Measurements from ENCODE around the gene NPBWR2.
A peak's percentile ranks its signal among the peaks of the same experiment; 100 is the strongest.

The NPBWR2 gene

DNA sequence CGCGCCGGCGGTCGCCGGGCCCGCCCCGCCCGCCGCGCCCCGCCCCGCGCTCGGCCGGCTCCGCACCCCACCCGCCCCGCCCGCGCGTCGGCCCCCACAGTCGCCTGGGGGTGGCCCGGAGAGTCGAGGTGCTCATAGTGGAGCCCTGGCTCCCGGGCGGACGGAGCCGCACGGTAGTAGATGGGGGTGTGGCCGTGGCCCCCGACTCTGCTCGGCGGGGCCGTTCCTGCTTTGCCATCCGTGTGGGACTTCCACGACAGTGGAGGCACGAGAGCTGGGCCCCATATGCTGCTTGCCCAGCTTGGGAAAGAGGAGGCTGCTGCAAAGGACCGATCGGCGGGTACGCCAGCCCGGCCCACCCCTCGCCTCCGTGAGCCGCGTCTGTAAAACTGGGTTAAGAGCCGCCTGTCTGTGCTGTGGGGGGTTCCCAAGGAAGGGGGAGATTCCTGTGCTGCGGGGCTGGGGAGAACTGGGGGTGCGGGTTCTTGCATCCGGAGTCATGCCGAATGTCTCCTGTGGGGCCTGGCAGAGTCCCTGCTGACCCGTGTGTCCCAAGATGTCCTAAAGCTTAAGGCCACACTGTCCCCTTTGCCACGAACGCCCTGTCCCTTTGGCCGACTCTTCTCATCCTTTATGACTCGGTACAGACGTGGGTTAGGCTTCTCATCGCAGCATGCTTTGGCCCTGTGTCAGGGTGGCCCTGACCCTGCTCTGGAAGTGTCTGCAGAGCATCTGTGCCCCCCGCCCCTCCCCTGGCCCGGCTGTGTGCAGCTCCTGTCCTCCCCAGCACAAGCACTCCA lies 27.2 kb downstream of the NPBWR2 start, which contains the start of gene OPRL1:
Gene OPRL1 (plus strand): TSS at position 70 of the 800 bp plus-strand sequence. CDS start 12,639 bp downstream, outside the sequence.
- TF ChIP-seq, protein P1, sequence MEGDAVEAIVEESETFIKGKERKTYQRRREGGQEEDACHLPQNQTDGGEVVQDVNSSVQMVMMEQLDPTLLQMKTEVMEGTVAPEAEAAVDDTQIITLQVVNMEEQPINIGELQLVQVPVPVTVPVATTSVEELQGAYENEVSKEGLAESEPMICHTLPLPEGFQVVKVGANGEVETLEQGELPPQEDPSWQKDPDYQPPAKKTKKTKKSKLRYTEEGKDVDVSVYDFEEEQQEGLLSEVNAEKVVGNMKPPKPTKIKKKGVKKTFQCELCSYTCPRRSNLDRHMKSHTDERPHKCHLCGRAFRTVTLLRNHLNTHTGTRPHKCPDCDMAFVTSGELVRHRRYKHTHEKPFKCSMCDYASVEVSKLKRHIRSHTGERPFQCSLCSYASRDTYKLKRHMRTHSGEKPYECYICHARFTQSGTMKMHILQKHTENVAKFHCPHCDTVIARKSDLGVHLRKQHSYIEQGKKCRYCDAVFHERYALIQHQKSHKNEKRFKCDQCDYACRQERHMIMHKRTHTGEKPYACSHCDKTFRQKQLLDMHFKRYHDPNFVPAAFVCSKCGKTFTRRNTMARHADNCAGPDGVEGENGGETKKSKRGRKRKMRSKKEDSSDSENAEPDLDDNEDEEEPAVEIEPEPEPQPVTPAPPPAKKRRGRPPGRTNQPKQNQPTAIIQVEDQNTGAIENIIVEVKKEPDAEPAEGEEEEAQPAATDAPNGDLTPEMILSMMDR (conservative IDR thresholded peaks at IDR 0.05; ENCODE audit: low read depth, low read length), result no peak
- peak within 1 kb of the TSS; percentile 98 for H3K4me2 ChIP-seq
- H2AFZ ChIP-seq (ENCODE audit: low read depth), result peak within 1 kb of the TSS; percentile 87
- H3K4me3 ChIP-seq (IDR thresholded peaks at IDR 0.05; ENCODE audit: insufficient read depth, low read depth, low read length), result no peak within 1 kb of the TSS
- H3K4me1 ChIP-seq (ENCODE audit: low read depth, poor library complexity, severe bottlenecking), result peaks cover 20% of the 10 kb centered on the region
- peak within 1 kb of the TSS; percentile 74 for H3K9ac ChIP-seq
- H3K36me3 ChIP-seq (ENCODE audit: insufficient read depth), result no peaks in the 10 kb centered on the region
- H4K20me1 ChIP-seq (ENCODE audit: insufficient read depth), result no peaks in the 10 kb centered on the region
- H3K79me2 ChIP-seq (ENCODE audit: insufficient read depth, low read depth), result no peaks in the 10 kb centered on the region
- H3K27ac ChIP-seq, result no peak within 1 kb of the TSS
- peaks cover 56% of the 10 kb centered on the region for H3K27me3 ChIP-seq (ENCODE audit: insufficient read depth, low read depth)

DNA sequence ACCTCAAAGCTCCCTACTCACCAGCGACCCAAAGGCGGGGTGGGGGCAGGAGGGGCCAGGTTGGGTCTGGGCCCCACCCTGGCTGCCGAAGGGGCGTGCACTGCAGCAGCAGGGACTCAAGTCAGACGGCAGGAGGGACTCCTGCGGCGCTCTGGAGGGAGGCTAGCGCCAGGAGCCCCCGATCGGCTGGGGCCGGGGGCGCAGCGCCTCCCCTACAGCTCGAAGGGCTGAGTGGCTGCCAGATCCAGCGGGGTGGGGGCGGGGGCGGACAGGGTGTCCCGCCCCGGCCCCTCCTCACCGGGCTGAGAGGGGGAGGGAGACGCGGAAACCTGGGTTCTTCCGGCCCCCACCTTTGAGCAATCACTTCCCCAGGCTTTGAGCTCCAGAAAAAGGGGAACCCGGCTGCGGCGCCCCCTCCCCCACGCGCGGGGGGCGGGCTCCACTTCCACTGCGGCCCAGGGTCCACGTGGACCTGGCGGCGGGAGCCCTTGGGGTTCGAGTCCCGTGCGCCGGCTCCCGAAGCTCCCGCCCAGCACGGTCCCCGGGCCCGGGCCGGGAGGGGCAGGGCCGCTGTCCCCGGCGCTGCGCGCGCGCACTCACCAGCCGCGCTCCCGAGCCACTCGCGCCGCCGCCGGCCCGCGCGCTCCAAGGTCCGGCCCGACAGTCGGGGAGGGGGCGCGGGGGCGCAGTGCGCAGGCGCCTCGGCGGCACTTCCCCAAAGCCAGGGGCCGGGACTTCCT lies 27.9 kb downstream of the NPBWR2 start, which contains the start of gene RGS19:
Gene RGS19 (minus strand): TSS at position 246 of the 740 bp plus-strand sequence. CDS start 2,632 bp downstream, outside the sequence.
- H3K27ac ChIP-seq, result no peak within 1 kb of the TSS
- peak within 1 kb of the TSS; percentile 74 for H3K9ac ChIP-seq

DNA sequence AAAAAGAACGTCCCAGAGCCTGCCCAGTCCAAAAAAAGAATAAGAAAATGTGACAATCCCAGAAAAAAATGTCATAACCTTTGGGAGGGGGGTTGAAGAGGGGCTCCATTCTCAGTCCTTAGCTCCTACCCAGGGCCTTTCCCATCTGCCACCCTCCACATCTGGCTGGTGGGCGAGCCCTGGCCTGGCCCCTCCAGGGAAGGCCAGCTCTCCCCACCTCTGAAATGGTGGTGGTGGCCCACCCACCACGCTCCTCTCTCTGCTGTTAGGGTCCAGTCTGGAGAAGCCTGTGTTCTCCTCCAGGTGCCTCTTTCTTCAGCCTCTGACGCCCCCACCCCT lies 28.5 kb downstream of the NPBWR2 start:
- peak overlapping the region; percentile 98 for H3K4me2 ChIP-seq
- peak overlapping the region; percentile 87 for H2AFZ ChIP-seq (ENCODE audit: low read depth)
- no peak overlapping the region for H3K27ac ChIP-seq
- H3K4me1 ChIP-seq (ENCODE audit: low read depth, poor library complexity, severe bottlenecking), result peaks cover 20% of the 10 kb centered on the region
- TF ChIP-seq, protein P1 (conservative IDR thresholded peaks at IDR 0.05; ENCODE audit: low read depth, low read length), result no peak
- H3K4me3 ChIP-seq (IDR thresholded peaks at IDR 0.05; ENCODE audit: insufficient read depth, low read depth, low read length), result no peak overlapping the region
- H3K79me2 ChIP-seq (ENCODE audit: insufficient read depth, low read depth), result no peaks in the 10 kb centered on the region
- H3K36me3 ChIP-seq (ENCODE audit: insufficient read depth), result no peaks in the 10 kb centered on the region
- H3K27me3 ChIP-seq (ENCODE audit: insufficient read depth, low read depth), result peaks cover 44% of the 10 kb centered on the region
- peak overlapping the region; percentile 74; the same call in 1 of the 2 replicates for H3K9ac ChIP-seq
- no peaks in the 10 kb centered on the region for H4K20me1 ChIP-seq (ENCODE audit: insufficient read depth)

More for the DNA sequence above, 27.9 kb downstream of the NPBWR2 start, which contains the start of gene RGS19:
- peak within 1 kb of the TSS; percentile 87 for H2AFZ ChIP-seq (ENCODE audit: low read depth)
- no peaks in the 10 kb centered on the region for H3K79me2 ChIP-seq (ENCODE audit: insufficient read depth, low read depth)
- no peak within 1 kb of the TSS for H3K4me3 ChIP-seq (IDR thresholded peaks at IDR 0.05; ENCODE audit: insufficient read depth, low read depth, low read length)
- H3K4me2 ChIP-seq, result peak within 1 kb of the TSS; percentile 98
- TF ChIP-seq, protein P1 (conservative IDR thresholded peaks at IDR 0.05; ENCODE audit: low read depth, low read length), result no peak
- peaks cover 48% of the 10 kb centered on the region for H3K27me3 ChIP-seq (ENCODE audit: insufficient read depth, low read depth)
- no peaks in the 10 kb centered on the region for H4K20me1 ChIP-seq (ENCODE audit: insufficient read depth)
- no peaks in the 10 kb centered on the region for H3K36me3 ChIP-seq (ENCODE audit: insufficient read depth)
- peaks cover 20% of the 10 kb centered on the region for H3K4me1 ChIP-seq (ENCODE audit: low read depth, poor library complexity, severe bottlenecking)

DNA sequence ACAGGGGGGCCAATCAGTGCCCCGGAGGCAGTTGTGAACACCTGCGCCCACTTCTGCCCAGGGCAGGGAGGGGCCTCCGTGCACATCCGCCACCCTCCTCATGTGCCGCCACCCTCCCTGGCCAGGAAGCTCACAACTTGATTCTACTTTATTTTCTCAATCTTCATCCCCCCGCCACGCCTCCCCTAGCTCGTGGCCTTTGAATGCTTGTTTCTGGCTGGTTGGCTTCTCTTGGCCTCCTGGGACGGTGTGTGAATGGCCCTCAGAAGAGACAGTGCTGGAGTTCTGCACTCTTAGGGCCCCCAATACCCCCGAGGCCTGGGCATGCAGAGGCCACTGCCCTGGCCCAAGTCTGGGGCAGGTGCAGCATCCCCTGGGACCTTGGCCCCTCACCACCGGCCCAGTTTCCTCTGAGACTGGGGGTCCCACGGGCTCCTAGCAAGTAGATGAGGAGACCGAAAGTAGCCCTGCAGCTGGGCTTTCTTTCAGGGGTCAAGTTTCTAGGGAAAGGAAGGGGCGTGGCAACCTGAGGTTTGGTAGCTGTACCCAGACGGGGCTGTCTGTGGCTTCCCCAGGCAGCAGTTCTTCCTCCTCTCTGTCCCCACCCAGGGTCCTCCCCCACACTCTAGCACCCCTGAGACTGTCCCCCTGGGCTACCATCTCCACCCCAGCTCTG lies 29.4 kb downstream of the NPBWR2 start:
- Histone ChIP-seq H3K4me2 (peak overlapping the region; percentile 98), H3K27ac (no peak overlapping the region), H3K9ac (peak overlapping the region; percentile 74; the same call in 1 of the 2 replicates), H3K4me1 (ENCODE audit: low read depth, poor library complexity, severe bottlenecking) (peaks cover 20% of the 10 kb centered on the region), H3K27me3 (ENCODE audit: insufficient read depth, low read depth) (peaks cover 36% of the 10 kb centered on the region), H4K20me1 (ENCODE audit: insufficient read depth) (no peaks in the 10 kb centered on the region), H3K79me2 (ENCODE audit: insufficient read depth, low read depth) (no peaks in the 10 kb centered on the region), H3K4me3 (IDR thresholded peaks at IDR 0.05; ENCODE audit: insufficient read depth, low read depth, low read length) (no peak overlapping the region), H2AFZ (ENCODE audit: low read depth) (no peak overlapping the region), H3K36me3 (ENCODE audit: insufficient read depth) (no peaks in the 10 kb centered on the region)
- TF ChIP-seq, protein P1 (conservative IDR thresholded peaks at IDR 0.05; ENCODE audit: low read depth, low read length), result no peak
